Measurements from ENCODE around the gene RRN3. TPM values are rescaled to one million over a fixed set of nuclear protein-coding genes. Genes with fewer than 3 reads are reported as not detected.
A peak's percentile ranks its signal among the peaks of the same experiment; 100 is the strongest.
"Not testable (repeated sequence)": the region's sequence is repeated elsewhere in the genome, so short reads cannot be mapped to it uniquely, and the experiment has no call there.

Gene RRN3
- polyA plus RNA-seq (40.7 to 60.3 TPM (median 53.1 TPM) in 3 replicates), polyA minus RNA-seq (27.3 to 74.1 TPM (median 65.7 TPM) in 3 replicates)
- polyA plus RNA-seq (2011; ENCODE audit: low read depth) = 39.3 TPM
- 28.6 and 54.5 TPM in 2 replicates for polyA plus RNA-seq (2011; cell fraction: cytosol; rRNA removed)
- 58.2 and 67.4 TPM in 2 replicates for polyA plus RNA-seq (2011; cell fraction: nucleus; rRNA removed)
- polyA plus RNA-seq (2012; ENCODE audit: low replicate concordance) = 29.2 and 30.9 TPM in 2 replicates
- polyA minus RNA-seq (2011; cell fraction: cytosol; rRNA and poly(A)+ RNA removed) = 44.7 TPM
- 42.6 and 79.0 TPM in 2 replicates for polyA minus RNA-seq (2011; cell fraction: nucleus; rRNA and poly(A)+ RNA removed)

GRCh38 chr16:15093955-15094827, at the start of gene RRN3:
Gene RRN3 (minus strand): TSS chr16:15094272. CDS start chr16:15094233, 39 bp downstream.
- H3K9me1 ChIP-seq (ENCODE audit: control insufficient read depth, extremely low read depth, insufficient read depth, low read length); H3K4me1 ChIP-seq (ENCODE audit: control insufficient read depth, extremely low read depth, insufficient read depth, low read length); FAIRE-seq; dilution Hi-C loops (cut with MboI; ENCODE audit: extremely low pct_ligation_motif_present, low sequenced_read_pairs); H4K20me1 ChIP-seq (ENCODE audit: control insufficient read depth, extremely low read depth, insufficient read depth, low read length); H3K27me3 ChIP-seq (ENCODE audit: control insufficient read depth, extremely low read depth, insufficient read depth, low read length); H3K9me3 ChIP-seq (ENCODE audit: control insufficient read depth, low read depth, low read length); H3K36me3 ChIP-seq (ENCODE audit: control insufficient read depth in 2 of 2, extremely low read depth in 1 of 2, insufficient read depth in 2 of 2, low read length in 2 of 2): not testable (repeated sequence)
- peak within 1 kb of the TSS; percentile 96 for H2AFZ ChIP-seq (ENCODE audit: control insufficient read depth, low read length)
- DNase-seq (ENCODE audit: low read depth, low spot score) = peak; percentile 55
- peak within 1 kb of the TSS; percentile 88 for H3K4me2 ChIP-seq (ENCODE audit: control insufficient read depth, extremely low read depth, insufficient read depth, low read depth, low read length)
- peak within 1 kb of the TSS; percentile 89 for H3K9ac ChIP-seq (ENCODE audit: control insufficient read depth, extremely low read depth, insufficient read depth, low read length)
- peak within 1 kb of the TSS; percentile 57 to 80 (median 64) for H3K4me3 ChIP-seq (ENCODE audit: control insufficient read depth in 2 of 3, extremely low read depth in 1 of 3, insufficient read depth in 2 of 3, low read depth in 1 of 3, low read length in 3 of 3)
- H3K27ac ChIP-seq (ENCODE audit: control insufficient read depth, insufficient read depth, low read length) = peak within 1 kb of the TSS; percentile 80
- H3K79me2 ChIP-seq (ENCODE audit: control insufficient read depth, insufficient read depth, low read length) = peaks cover 16% of the 10 kb centered on the region

DNA sequence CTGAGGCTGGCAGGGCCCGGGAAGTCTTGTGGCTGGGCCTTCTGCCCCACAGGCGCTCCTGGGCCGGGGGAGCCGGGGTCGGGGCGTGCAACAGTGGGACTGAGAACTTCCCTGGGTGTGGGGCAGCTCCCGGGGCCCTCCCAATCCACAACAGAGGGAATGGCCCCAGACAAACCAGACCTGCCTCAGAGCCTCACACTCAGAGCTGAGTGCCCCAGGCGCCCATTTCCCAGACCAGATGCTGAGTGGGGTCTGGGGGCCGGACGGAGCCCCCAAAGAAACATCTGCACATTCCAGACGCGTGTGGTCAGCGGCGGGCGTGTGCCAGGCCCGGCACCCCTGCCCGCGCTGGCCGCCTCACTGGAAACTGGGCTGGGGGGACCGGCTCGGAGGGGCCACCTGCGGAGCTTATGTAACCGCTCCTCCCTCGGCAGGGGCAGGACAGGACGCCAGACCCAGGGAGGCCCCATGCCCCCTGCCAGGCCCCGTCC, 49.6 kb upstream of the RRN3 start:
- Histone ChIP-seq H3K9ac (ENCODE audit: control insufficient read depth, extremely low read depth, insufficient read depth, low read length) (peak overlapping the region; percentile 37), H3K79me2 (ENCODE audit: control insufficient read depth, insufficient read depth, low read length) (peaks cover 27% of the 10 kb centered on the region), H3K27ac (ENCODE audit: control insufficient read depth, insufficient read depth, low read length) (peak overlapping the region; percentile 58), H3K4me1 (ENCODE audit: control insufficient read depth, extremely low read depth, insufficient read depth, low read length) (peaks cover 52% of the 10 kb centered on the region), H3K4me2 (ENCODE audit: control insufficient read depth, extremely low read depth, insufficient read depth, low read depth, low read length) (peak overlapping the region; percentile 54)
- H3K4me3 ChIP-seq (ENCODE audit: control insufficient read depth in 2 of 3, extremely low read depth in 1 of 3, insufficient read depth in 2 of 3, low read depth in 1 of 3, low read length in 3 of 3); dilution Hi-C loops (cut with MboI; ENCODE audit: extremely low pct_ligation_motif_present, low sequenced_read_pairs); H3K27me3 ChIP-seq (ENCODE audit: control insufficient read depth, extremely low read depth, insufficient read depth, low read length); FAIRE-seq; H4K20me1 ChIP-seq (ENCODE audit: control insufficient read depth, extremely low read depth, insufficient read depth, low read length); H3K9me1 ChIP-seq (ENCODE audit: control insufficient read depth, extremely low read depth, insufficient read depth, low read length); H2AFZ ChIP-seq (ENCODE audit: control insufficient read depth, low read length); H3K9me3 ChIP-seq (ENCODE audit: control insufficient read depth, low read depth, low read length); H3K36me3 ChIP-seq (ENCODE audit: control insufficient read depth in 2 of 2, extremely low read depth in 1 of 2, insufficient read depth in 2 of 2, low read length in 2 of 2); DNase-seq (ENCODE audit: low read depth, low spot score): not testable (repeated sequence)

DNA sequence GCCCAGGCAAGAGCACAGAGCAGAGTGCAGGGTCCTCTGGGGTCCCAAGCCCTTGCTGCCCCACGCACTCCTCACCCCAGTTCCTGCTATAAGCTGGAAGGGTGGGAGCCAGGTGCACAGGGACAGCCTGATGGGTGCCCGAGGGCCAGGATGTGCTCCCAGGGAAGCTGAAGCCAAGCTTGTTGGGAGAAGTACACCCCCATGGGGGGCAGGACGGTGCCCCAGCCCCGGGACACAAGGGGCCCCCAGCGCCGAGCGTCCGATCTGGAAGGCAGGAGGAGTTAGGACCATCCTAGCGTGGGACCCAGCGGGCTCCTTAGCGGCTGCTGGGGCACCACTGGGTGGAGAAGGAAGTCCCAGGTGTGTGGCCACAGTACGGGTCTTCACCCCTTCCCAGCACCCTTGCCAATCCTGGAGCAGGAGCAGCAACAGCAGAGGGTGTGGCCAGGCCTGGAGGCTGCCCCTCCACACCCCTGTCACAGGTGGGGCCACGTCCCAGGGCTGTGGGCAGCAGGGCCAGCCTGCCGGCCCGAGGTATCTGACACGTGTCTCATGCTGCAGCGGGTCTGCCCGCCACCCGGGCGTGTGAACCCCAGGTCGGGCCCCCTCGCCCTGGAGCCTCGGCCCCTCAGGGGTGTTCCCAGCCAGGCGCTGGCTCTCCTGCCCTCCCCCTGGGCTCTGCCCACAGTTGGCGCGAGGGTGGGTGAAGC, 49.0 kb upstream of the RRN3 start:
- H4K20me1 ChIP-seq (ENCODE audit: control insufficient read depth, extremely low read depth, insufficient read depth, low read length); H3K27me3 ChIP-seq (ENCODE audit: control insufficient read depth, extremely low read depth, insufficient read depth, low read length); DNase-seq (ENCODE audit: low read depth, low spot score); H3K4me2 ChIP-seq (ENCODE audit: control insufficient read depth, extremely low read depth, insufficient read depth, low read depth, low read length); H3K9me3 ChIP-seq (ENCODE audit: control insufficient read depth, low read depth, low read length); H2AFZ ChIP-seq (ENCODE audit: control insufficient read depth, low read length); H3K9me1 ChIP-seq (ENCODE audit: control insufficient read depth, extremely low read depth, insufficient read depth, low read length); H3K36me3 ChIP-seq (ENCODE audit: control insufficient read depth in 2 of 2, extremely low read depth in 1 of 2, insufficient read depth in 2 of 2, low read length in 2 of 2); dilution Hi-C loops (cut with MboI; ENCODE audit: extremely low pct_ligation_motif_present, low sequenced_read_pairs); H3K4me3 ChIP-seq (ENCODE audit: control insufficient read depth in 2 of 3, extremely low read depth in 1 of 3, insufficient read depth in 2 of 3, low read depth in 1 of 3, low read length in 3 of 3): not testable (repeated sequence)
- Histone ChIP-seq H3K79me2 (ENCODE audit: control insufficient read depth, insufficient read depth, low read length) (peaks cover 27% of the 10 kb centered on the region), H3K27ac (ENCODE audit: control insufficient read depth, insufficient read depth, low read length) (peak overlapping the region; percentile 58), H3K4me1 (ENCODE audit: control insufficient read depth, extremely low read depth, insufficient read depth, low read length) (peaks cover 52% of the 10 kb centered on the region), H3K9ac (ENCODE audit: control insufficient read depth, extremely low read depth, insufficient read depth, low read length) (peak overlapping the region; percentile 37)
- peak; percentile 61 for FAIRE-seq

DNA sequence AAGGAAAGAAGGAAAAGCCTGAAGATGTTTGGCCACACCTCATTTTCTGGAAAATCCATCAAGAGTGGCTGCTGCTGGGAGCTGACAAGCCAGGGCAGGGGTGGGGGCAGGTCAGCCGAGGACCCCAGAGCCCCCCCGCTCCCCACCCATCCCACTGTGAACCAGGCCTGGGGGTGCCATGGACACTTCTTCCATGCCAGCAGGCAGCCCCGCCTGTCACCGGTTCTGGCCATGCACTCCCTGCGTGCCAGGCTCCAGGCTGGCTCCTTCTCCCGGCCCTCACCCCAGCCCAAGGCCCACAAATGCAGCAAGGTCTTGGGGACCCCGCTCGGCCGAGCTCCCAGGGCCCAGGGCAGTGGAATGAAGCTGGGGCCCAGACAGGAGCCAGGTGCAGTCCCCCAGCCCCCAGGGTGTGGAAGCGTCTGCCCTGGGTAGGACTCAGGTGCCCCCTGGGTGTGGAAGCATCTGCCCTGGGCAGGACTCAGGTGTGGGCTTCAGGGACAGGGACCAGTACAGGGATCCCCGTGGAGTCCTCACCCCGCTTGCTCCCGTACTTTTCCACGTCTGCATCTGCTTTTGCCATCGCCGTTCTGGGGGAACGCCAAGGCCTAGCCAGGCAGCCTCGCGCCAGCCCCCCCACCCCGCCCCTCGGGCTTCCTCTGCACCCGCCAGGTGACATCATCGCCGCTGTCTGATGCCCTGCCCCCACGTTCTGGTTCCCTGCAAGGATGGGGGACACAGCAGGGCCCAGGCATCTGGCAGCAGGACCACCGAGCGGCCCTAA, 48.2 kb upstream of the RRN3 start:
- H3K4me3 ChIP-seq (ENCODE audit: control insufficient read depth in 2 of 3, extremely low read depth in 1 of 3, insufficient read depth in 2 of 3, low read depth in 1 of 3, low read length in 3 of 3) = not testable (repeated sequence)

More for the DNA sequence above, 48.2 kb upstream of the RRN3 start:
- H3K9ac ChIP-seq (ENCODE audit: control insufficient read depth, extremely low read depth, insufficient read depth, low read length); H3K9me3 ChIP-seq (ENCODE audit: control insufficient read depth, low read depth, low read length); H3K9me1 ChIP-seq (ENCODE audit: control insufficient read depth, extremely low read depth, insufficient read depth, low read length); H2AFZ ChIP-seq (ENCODE audit: control insufficient read depth, low read length); H4K20me1 ChIP-seq (ENCODE audit: control insufficient read depth, extremely low read depth, insufficient read depth, low read length); DNase-seq (ENCODE audit: low read depth, low spot score); dilution Hi-C loops (cut with MboI; ENCODE audit: extremely low pct_ligation_motif_present, low sequenced_read_pairs); H3K36me3 ChIP-seq (ENCODE audit: control insufficient read depth in 2 of 2, extremely low read depth in 1 of 2, insufficient read depth in 2 of 2, low read length in 2 of 2); H3K4me2 ChIP-seq (ENCODE audit: control insufficient read depth, extremely low read depth, insufficient read depth, low read depth, low read length); H3K27me3 ChIP-seq (ENCODE audit: control insufficient read depth, extremely low read depth, insufficient read depth, low read length); H3K27ac ChIP-seq (ENCODE audit: control insufficient read depth, insufficient read depth, low read length): not testable (repeated sequence)
- Histone ChIP-seq H3K79me2 (ENCODE audit: control insufficient read depth, insufficient read depth, low read length) (peaks cover 27% of the 10 kb centered on the region), H3K4me1 (ENCODE audit: control insufficient read depth, extremely low read depth, insufficient read depth, low read length) (peaks cover 48% of the 10 kb centered on the region)
- peak; percentile 81 for FAIRE-seq

All from keratinocyte (primary cell).